ENCODE data around the gene PPP2R3A.
"Not testable (repeated sequence)": the region's sequence is repeated elsewhere in the genome, so short reads cannot be mapped to it uniquely, and the experiment has no call there.

Gene PPP2R3A

DNA sequence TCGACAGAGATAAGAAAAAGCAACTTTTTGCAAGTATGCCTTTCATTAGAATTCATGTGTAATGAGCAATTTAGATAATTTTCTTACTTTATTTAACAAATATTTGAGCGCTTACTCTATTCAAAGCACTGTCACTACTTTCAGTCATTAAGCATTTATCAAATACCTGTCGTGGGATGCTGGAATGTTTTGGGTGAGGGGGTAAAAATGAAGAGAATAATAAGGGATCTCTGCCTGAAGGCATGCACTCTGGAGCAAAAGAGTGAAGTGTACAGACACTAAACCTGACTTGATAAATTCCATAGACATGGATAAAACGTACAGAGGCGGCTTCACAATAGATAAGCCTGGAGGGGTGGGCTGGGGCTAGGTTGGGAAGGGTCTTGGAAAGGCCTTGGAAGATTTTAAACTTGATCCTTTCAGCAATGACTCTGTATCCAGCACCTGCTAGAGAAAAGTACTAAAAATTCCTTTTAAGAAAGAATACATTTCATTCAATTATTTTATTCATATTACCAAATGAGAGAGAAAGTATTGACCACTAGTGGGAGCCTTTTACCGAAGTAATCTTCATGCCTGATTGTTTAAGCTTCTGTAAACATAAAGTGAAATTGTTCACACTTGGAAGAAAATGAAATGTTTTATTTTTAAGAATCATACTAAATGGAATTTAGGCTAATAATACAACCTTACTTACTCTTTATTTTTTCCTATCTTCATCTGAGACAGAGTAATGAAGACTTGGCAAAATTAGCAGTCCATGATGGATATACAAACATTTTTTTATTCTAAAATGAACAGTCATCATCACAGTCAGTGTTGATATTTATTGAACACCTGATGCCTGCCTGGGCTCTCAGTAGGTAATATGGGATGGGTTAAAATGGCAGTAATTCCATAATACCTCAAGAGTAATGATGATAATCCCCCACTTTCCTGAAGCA is 113.2 kb downstream of the PPP2R3A start:
- no peaks in the 10 kb centered on the region for H3K9me3 ChIP-seq (ENCODE audit: control insufficient read depth in 2 of 2, low read length in 2 of 2)
- H3K4me3 ChIP-seq (ENCODE audit: low read length in 2 of 2) = no peak overlapping the region
- no peak overlapping the region for H3K27ac ChIP-seq (ENCODE audit: low read depth in 2 of 2, low read length in 2 of 2)
- H3K27me3 ChIP-seq (ENCODE audit: control insufficient read depth in 2 of 2, insufficient read depth in 2 of 2, low read length in 2 of 2) = no peaks in the 10 kb centered on the region
- no peaks in the 10 kb centered on the region for H3K4me1 ChIP-seq (ENCODE audit: control insufficient read depth in 2 of 2, insufficient read depth in 2 of 2, low read length in 2 of 2)
- no peak overlapping the region for H3K9ac ChIP-seq (ENCODE audit: low read depth in 1 of 2, low read length in 2 of 2)
- H3K36me3 ChIP-seq (ENCODE audit: control insufficient read depth in 2 of 2, insufficient read depth in 2 of 2, low read length in 2 of 2) = peaks cover 0 to 4% of the 10 kb centered on the region in 2 donors

- not testable (repeated sequence) for H3K4me1 ChIP-seq (ENCODE audit: control insufficient read depth in 2 of 2, insufficient read depth in 2 of 2, low read length in 2 of 2); H3K36me3 ChIP-seq (ENCODE audit: control insufficient read depth in 2 of 2, insufficient read depth in 2 of 2, low read length in 2 of 2); H3K27ac ChIP-seq (ENCODE audit: low read depth in 2 of 2, low read length in 2 of 2); H3K27me3 ChIP-seq (ENCODE audit: control insufficient read depth in 2 of 2, insufficient read depth in 2 of 2, low read length in 2 of 2); H3K9me3 ChIP-seq (ENCODE audit: control insufficient read depth in 2 of 2, low read length in 2 of 2); H3K9ac ChIP-seq (ENCODE audit: low read depth in 1 of 2, low read length in 2 of 2); H3K4me3 ChIP-seq (ENCODE audit: low read length in 2 of 2)
Observed at GRCh38 chr3:136083641-136084382, 118.3 kb downstream of the PPP2R3A start.

- not testable (repeated sequence) for H3K9ac ChIP-seq (ENCODE audit: low read depth in 1 of 2, low read length in 2 of 2); H3K4me1 ChIP-seq (ENCODE audit: control insufficient read depth in 2 of 2, insufficient read depth in 2 of 2, low read length in 2 of 2); H3K27me3 ChIP-seq (ENCODE audit: control insufficient read depth in 2 of 2, insufficient read depth in 2 of 2, low read length in 2 of 2); H3K9me3 ChIP-seq (ENCODE audit: control insufficient read depth in 2 of 2, low read length in 2 of 2); H3K36me3 ChIP-seq (ENCODE audit: control insufficient read depth in 2 of 2, insufficient read depth in 2 of 2, low read length in 2 of 2); H3K27ac ChIP-seq (ENCODE audit: low read depth in 2 of 2, low read length in 2 of 2); H3K4me3 ChIP-seq (ENCODE audit: low read length in 2 of 2)
Observed at GRCh38 chr3:136085067-136085466, 119.5 kb downstream of the PPP2R3A start.

GRCh38 chr3:136093771-136094170 is 128.2 kb downstream of the PPP2R3A start:
- Histone ChIP-seq H3K36me3 (ENCODE audit: control insufficient read depth in 2 of 2, insufficient read depth in 2 of 2, low read length in 2 of 2) (peaks cover 0 to 7% of the 10 kb centered on the region in 2 donors), H3K4me3 (ENCODE audit: low read length in 2 of 2) (no peak overlapping the region), H3K9ac (ENCODE audit: low read depth in 1 of 2, low read length in 2 of 2) (no peak overlapping the region), H3K4me1 (ENCODE audit: control insufficient read depth in 2 of 2, insufficient read depth in 2 of 2, low read length in 2 of 2) (no peaks in the 10 kb centered on the region), H3K27ac (ENCODE audit: low read depth in 2 of 2, low read length in 2 of 2) (no peak overlapping the region), H3K9me3 (ENCODE audit: control insufficient read depth in 2 of 2, low read length in 2 of 2) (no peaks in the 10 kb centered on the region), H3K27me3 (ENCODE audit: control insufficient read depth in 2 of 2, insufficient read depth in 2 of 2, low read length in 2 of 2) (no peaks in the 10 kb centered on the region)

GRCh38 chr3:136105044-136105443 is 139.5 kb downstream of the PPP2R3A start:
- Histone ChIP-seq H3K4me1 (ENCODE audit: control insufficient read depth in 2 of 2, insufficient read depth in 2 of 2, low read length in 2 of 2) (no peaks in the 10 kb centered on the region), H3K27ac (ENCODE audit: low read depth in 2 of 2, low read length in 2 of 2) (no peak overlapping the region), H3K4me3 (ENCODE audit: low read length in 2 of 2) (no peak overlapping the region), H3K9me3 (ENCODE audit: control insufficient read depth in 2 of 2, low read length in 2 of 2) (no peaks in the 10 kb centered on the region), H3K27me3 (ENCODE audit: control insufficient read depth in 2 of 2, insufficient read depth in 2 of 2, low read length in 2 of 2) (no peaks in the 10 kb centered on the region), H3K36me3 (ENCODE audit: control insufficient read depth in 2 of 2, insufficient read depth in 2 of 2, low read length in 2 of 2) (peaks cover 8 to 11% of the 10 kb centered on the region in 2 donors), H3K9ac (ENCODE audit: low read depth in 1 of 2, low read length in 2 of 2) (no peak overlapping the region)

DNA sequence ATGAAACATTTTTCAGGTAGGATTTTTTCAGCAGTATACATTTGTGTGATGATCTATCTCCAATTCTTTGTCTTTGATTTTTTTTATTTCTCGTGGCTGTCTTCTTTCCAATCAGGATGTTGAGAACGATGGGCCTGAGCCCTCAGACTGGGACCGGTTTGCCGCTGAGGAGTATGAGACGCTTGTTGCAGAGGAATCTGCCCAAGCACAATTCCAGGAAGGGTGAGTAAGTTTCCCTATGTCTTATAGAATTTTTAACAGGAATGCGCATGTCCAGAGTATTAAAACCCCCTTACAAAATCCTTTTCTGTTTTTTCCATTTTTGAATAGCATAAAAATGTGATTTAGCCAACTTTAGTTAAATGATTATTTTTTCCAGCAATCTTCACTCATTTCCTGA is 140.6 kb downstream of the PPP2R3A start:
- Histone ChIP-seq H3K36me3 (ENCODE audit: control insufficient read depth in 2 of 2, insufficient read depth in 2 of 2, low read length in 2 of 2) (peaks cover 8 to 11% of the 10 kb centered on the region in 2 donors), H3K4me3 (ENCODE audit: low read length in 2 of 2) (no peak overlapping the region), H3K4me1 (ENCODE audit: control insufficient read depth in 2 of 2, insufficient read depth in 2 of 2, low read length in 2 of 2) (no peaks in the 10 kb centered on the region), H3K27me3 (ENCODE audit: control insufficient read depth in 2 of 2, insufficient read depth in 2 of 2, low read length in 2 of 2) (no peaks in the 10 kb centered on the region), H3K9me3 (ENCODE audit: control insufficient read depth in 2 of 2, low read length in 2 of 2) (no peaks in the 10 kb centered on the region), H3K27ac (ENCODE audit: low read depth in 2 of 2, low read length in 2 of 2) (no peak overlapping the region), H3K9ac (ENCODE audit: low read depth in 1 of 2, low read length in 2 of 2) (no peak overlapping the region)

- H3K27ac ChIP-seq (ENCODE audit: low read depth in 2 of 2, low read length in 2 of 2) = no peak overlapping the region
- peaks cover 0 to 5% of the 10 kb centered on the region in 2 donors for H3K36me3 ChIP-seq (ENCODE audit: control insufficient read depth in 2 of 2, insufficient read depth in 2 of 2, low read length in 2 of 2)
- no peaks in the 10 kb centered on the region for H3K9me3 ChIP-seq (ENCODE audit: control insufficient read depth in 2 of 2, low read length in 2 of 2)
Observed at GRCh38 chr3:136109499-136109898, 144.0 kb downstream of the PPP2R3A start.

DNA sequence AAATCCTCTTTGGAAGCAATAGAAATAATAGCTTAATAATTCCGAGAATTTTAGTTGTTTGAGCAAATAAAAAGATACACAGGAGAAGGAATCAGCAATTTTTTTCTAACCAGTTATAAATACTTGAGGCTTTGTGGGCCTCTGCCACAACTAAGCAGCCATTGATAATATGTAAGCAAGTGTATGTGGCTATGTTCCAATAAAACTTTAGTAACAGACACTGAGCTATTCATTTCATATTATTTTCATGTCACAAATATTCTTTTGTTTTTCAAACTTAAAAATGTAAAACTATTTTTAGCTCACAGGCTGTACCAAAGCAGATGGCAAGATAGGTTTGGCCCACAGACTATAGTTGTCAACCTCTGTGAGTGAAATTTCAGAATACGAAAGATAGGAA is 145.0 kb downstream of the PPP2R3A start:
- Histone ChIP-seq H3K27me3 (ENCODE audit: control insufficient read depth in 2 of 2, insufficient read depth in 2 of 2, low read length in 2 of 2) (no peaks in the 10 kb centered on the region), H3K4me1 (ENCODE audit: control insufficient read depth in 2 of 2, insufficient read depth in 2 of 2, low read length in 2 of 2) (no peaks in the 10 kb centered on the region), H3K9ac (ENCODE audit: low read depth in 1 of 2, low read length in 2 of 2) (no peak overlapping the region), H3K27ac (ENCODE audit: low read depth in 2 of 2, low read length in 2 of 2) (no peak overlapping the region), H3K9me3 (ENCODE audit: control insufficient read depth in 2 of 2, low read length in 2 of 2) (no peaks in the 10 kb centered on the region), H3K4me3 (ENCODE audit: low read length in 2 of 2) (no peak overlapping the region), H3K36me3 (ENCODE audit: control insufficient read depth in 2 of 2, insufficient read depth in 2 of 2, low read length in 2 of 2) (peaks cover 0 to 5% of the 10 kb centered on the region in 2 donors)

More at GRCh38 chr3:136109499-136109898, 144.0 kb downstream of the PPP2R3A start:
- H3K9ac ChIP-seq (ENCODE audit: low read depth in 1 of 2, low read length in 2 of 2) = no peak overlapping the region
- no peaks in the 10 kb centered on the region for H3K27me3 ChIP-seq (ENCODE audit: control insufficient read depth in 2 of 2, insufficient read depth in 2 of 2, low read length in 2 of 2)
- no peak overlapping the region for H3K4me3 ChIP-seq (ENCODE audit: low read length in 2 of 2)
- no peaks in the 10 kb centered on the region for H3K4me1 ChIP-seq (ENCODE audit: control insufficient read depth in 2 of 2, insufficient read depth in 2 of 2, low read length in 2 of 2)

- no peaks in the 10 kb centered on the region for H3K27me3 ChIP-seq (ENCODE audit: control insufficient read depth in 2 of 2, insufficient read depth in 2 of 2, low read length in 2 of 2)
- H3K4me3 ChIP-seq (ENCODE audit: low read length in 2 of 2) = no peak overlapping the region
- H3K36me3 ChIP-seq (ENCODE audit: control insufficient read depth in 2 of 2, insufficient read depth in 2 of 2, low read length in 2 of 2) = no peaks in the 10 kb centered on the region
- H3K9me3 ChIP-seq (ENCODE audit: control insufficient read depth in 2 of 2, low read length in 2 of 2) = no peaks in the 10 kb centered on the region
- no peaks in the 10 kb centered on the region for H3K4me1 ChIP-seq (ENCODE audit: control insufficient read depth in 2 of 2, insufficient read depth in 2 of 2, low read length in 2 of 2)
- H3K9ac ChIP-seq (ENCODE audit: low read depth in 1 of 2, low read length in 2 of 2) = no peak overlapping the region
- no peak overlapping the region for H3K27ac ChIP-seq (ENCODE audit: low read depth in 2 of 2, low read length in 2 of 2)
Observed at GRCh38 chr3:136114421-136114820, 148.9 kb downstream of the PPP2R3A start.

- H3K36me3 ChIP-seq (ENCODE audit: control insufficient read depth in 2 of 2, insufficient read depth in 2 of 2, low read length in 2 of 2); H3K27me3 ChIP-seq (ENCODE audit: control insufficient read depth in 2 of 2, insufficient read depth in 2 of 2, low read length in 2 of 2); H3K4me3 ChIP-seq (ENCODE audit: low read length in 2 of 2); H3K4me1 ChIP-seq (ENCODE audit: control insufficient read depth in 2 of 2, insufficient read depth in 2 of 2, low read length in 2 of 2); H3K27ac ChIP-seq (ENCODE audit: low read depth in 2 of 2, low read length in 2 of 2); H3K9me3 ChIP-seq (ENCODE audit: control insufficient read depth in 2 of 2, low read length in 2 of 2); H3K9ac ChIP-seq (ENCODE audit: low read depth in 1 of 2, low read length in 2 of 2): not testable (repeated sequence)
Observed at GRCh38 chr3:136119332-136119731, 153.8 kb downstream of the PPP2R3A start.

Data from mucosa of rectum (tissue), 2 donors.